Left renal cortex interstitium (tissue), 4 donors: ENCODE results near the gene GNG2. TPM values are rescaled to one million over a fixed set of nuclear protein-coding genes. Genes with fewer than 3 reads are reported as not detected.

Source experiments
- DNase-seq, 4 donors: peaks; one replicate each; pipeline ENCODE4 v3.0.0-alpha.2; 2013; ENCODE audit warnings: low read depth in 4 of 4, low spot score in 2 of 4, missing footprints in 1 of 4
- polyA plus RNA-seq, 4 donors: library from polyadenylated mRNA; unstranded; fragments of 120-200 nt; gene quantifications; one replicate each; pipeline ENCODE4 v1.2.1, GENCODE V29; 2013; ENCODE audit not compliant: insufficient read length in 4 of 4

GNG2 gene
- polyA plus RNA-seq, 4 donors: 60.9 to 91.1 (median 74.1) TPM

- DNase-seq: no peak
These were observed 155.1 kb downstream of the GNG2 start for GRCh38 chr14:52015411-52016030.

GRCh38 chr14:52018252-52018651, 157.8 kb downstream of the GNG2 start:
- no peak for DNase-seq

GRCh38 chr14:52018970-52019369, 158.6 kb downstream of the GNG2 start:
- no peak for DNase-seq

Other genes starting within 250 kb of the GNG2 start
- 10 to 100 TPM; 17.9 to 21.3 (median 19.6) TPM for gene FRMD6, start 208.7 kb upstream of the GNG2 start, polyA plus RNA-seq
- 100 to 1,000 TPM; 243 to 307 (median 264) TPM for gene RTRAF, start 128.9 kb downstream of the GNG2 start, polyA plus RNA-seq
- gene NID2, start 208.4 kb downstream of the GNG2 start, polyA plus RNA-seq: 100 to 1,000 TPM in 2 of 4 donors, 10 to 100 TPM in 2; 94.5 to 105 (median 99.4) TPM